Karpas-422 (cell line): ENCODE data around the gene TLK1. TPM values are rescaled to one million over a fixed set of nuclear protein-coding genes. Genes with fewer than 3 reads are reported as not detected.

ENCODE experiments used
- DNase-seq: peaks from one replicate; pipeline ENCODE4 v3.0.0-alpha.2; 2015
- H2AFZ ChIP-seq: fragments of 200-600 bp; sonication (generic); 2 replicates; pipeline ENCODE4 v1.6.1; 2014; ENCODE audit warnings: antibody characterized with exemption, low read length, mixed read lengths
- H3K27ac ChIP-seq: fragments of 200-600 bp; sonication (generic); 2 replicates; pipeline ENCODE4 v1.5.1; 2014; ENCODE audit warnings: mild to moderate bottlenecking, low read length, moderate library complexity
- H3K27me3 ChIP-seq: fragments of 200-600 bp; sonication (generic); 2 replicates; pipeline ENCODE4 v1.6.1; 2014; ENCODE audit warnings: low read length, mixed read lengths
- H3K36me3 ChIP-seq: fragments of 200-600 bp; sonication (generic); 2 replicates; pipeline ENCODE4 v1.6.1; 2014; ENCODE audit warnings: low read length, mixed read lengths; ENCODE audit not compliant: insufficient read depth
- H3K4me1 ChIP-seq: fragments of 200-600 bp; sonication (generic); 2 replicates; pipeline ENCODE4 v1.6.1; 2014; ENCODE audit warnings: mild to moderate bottlenecking, low read length, mixed read lengths
- H3K4me2 ChIP-seq: fragments of 200-600 bp; sonication (generic); 2 replicates; pipeline ENCODE4 v1.6.1; 2014; ENCODE audit warnings: low read length, low read depth, mild to moderate bottlenecking; ENCODE audit not compliant: poor library complexity, severe bottlenecking
- H3K4me3 ChIP-seq: fragments of 200-600 bp; sonication (generic); 2 replicates; pipeline ENCODE4 v1.5.1; 2014; ENCODE audit warnings: mild to moderate bottlenecking, antibody characterized with exemption, low read length, mixed read lengths
- H3K79me2 ChIP-seq: fragments of 200-600 bp; sonication (generic); 2 replicates; pipeline ENCODE4 v1.6.1; 2014; ENCODE audit warnings: mild to moderate bottlenecking, low read length, mixed read lengths
- H3K9ac ChIP-seq: fragments of 200-600 bp; sonication (generic); 2 replicates; pipeline ENCODE4 v1.6.0; 2014; ENCODE audit warnings: low read length
- H3K9me2 ChIP-seq: fragments of 200-600 bp; sonication (generic), shearing (Covaris generic); replicated peaks from 2 replicates; pipeline ENCODE4 v1.6.0; 2014; ENCODE audit warnings: mild to moderate bottlenecking, low read length, moderate library complexity; ENCODE audit not compliant: insufficient read depth
- H3K9me3 ChIP-seq: fragments of 300-700, 200-600 bp; sonication (generic); 2 replicates; pipeline ENCODE4 v1.6.1; 2014; ENCODE audit warnings: low read length, mixed read lengths
- H4K20me1 ChIP-seq: fragments of 200-600 bp; sonication (generic); 2 replicates; pipeline ENCODE4 v1.6.1; 2014; ENCODE audit warnings: mild to moderate bottlenecking, antibody characterized with exemption, low read length, low read depth; ENCODE audit not compliant: insufficient read depth
- total RNA-seq: library from RNA; depleted of rRNA; stranded (reverse); fragments of >200 nt; shearing (Covaris generic); gene quantifications from 2 replicates; pipeline ENCODE4 v1.2.3, GENCODE V29; 2014; ENCODE audit warnings: low replicate concordance

TLK1 gene
- total RNA-seq, 1 experiment from 2014 or later = 22.8 TPM

DNA sequence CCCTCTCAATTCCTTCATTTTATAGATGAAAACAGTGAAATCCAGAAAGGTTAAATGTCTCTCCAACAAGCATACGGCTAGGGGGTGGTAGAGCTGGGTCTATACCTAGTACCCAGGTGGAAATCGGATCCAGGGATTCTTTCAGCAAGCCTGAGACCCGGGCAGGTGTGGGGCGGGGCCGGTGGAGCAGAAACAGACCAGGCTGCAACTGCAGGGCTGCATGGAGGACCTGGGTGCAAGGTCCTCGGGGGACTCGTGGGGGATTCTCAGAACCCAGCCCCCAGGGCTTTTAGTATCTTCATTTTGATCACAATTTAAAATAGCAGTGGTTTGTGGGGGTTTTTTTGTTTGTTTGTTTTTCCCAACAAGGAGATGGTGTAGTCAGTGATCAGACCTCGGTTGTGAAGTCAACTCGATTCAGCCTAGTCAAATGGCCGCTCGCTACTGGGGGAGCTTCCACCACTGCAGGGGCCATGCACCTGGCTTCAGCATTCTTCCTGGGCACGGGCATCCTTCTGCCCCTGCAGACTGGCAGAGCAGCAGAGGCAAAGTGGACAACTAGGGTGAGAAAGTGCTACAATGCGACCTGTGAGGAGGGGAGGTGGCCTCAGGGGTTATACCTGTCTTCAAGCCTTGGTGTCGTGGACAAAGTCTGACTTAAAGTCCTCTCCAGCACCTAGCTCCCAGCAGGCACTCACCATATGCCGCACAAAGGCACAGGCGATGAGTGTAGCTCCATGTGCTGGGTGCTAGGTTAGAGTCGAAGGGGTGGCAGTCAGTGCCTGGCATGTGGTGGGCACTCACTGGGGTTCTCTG is 185.4 kb downstream of the TLK1 start:
- H3K27ac ChIP-seq = no peak overlapping the region
- no peaks in the 10 kb centered on the region for H3K36me3 ChIP-seq
- H4K20me1 ChIP-seq = no peaks in the 10 kb centered on the region
- H3K4me1 ChIP-seq = peaks cover 21% of the 10 kb centered on the region
- H3K4me2 ChIP-seq = no peak overlapping the region
- H3K4me3 ChIP-seq = no peak overlapping the region
- H3K9ac ChIP-seq = no peak overlapping the region
- no peaks in the 10 kb centered on the region for H3K27me3 ChIP-seq
- H3K9me3 ChIP-seq = no peaks in the 10 kb centered on the region
- H3K9me2 ChIP-seq = no peaks in the 10 kb centered on the region
- no peak overlapping the region for H2AFZ ChIP-seq
- no peaks in the 10 kb centered on the region for H3K79me2 ChIP-seq
- no peak for DNase-seq

DNA sequence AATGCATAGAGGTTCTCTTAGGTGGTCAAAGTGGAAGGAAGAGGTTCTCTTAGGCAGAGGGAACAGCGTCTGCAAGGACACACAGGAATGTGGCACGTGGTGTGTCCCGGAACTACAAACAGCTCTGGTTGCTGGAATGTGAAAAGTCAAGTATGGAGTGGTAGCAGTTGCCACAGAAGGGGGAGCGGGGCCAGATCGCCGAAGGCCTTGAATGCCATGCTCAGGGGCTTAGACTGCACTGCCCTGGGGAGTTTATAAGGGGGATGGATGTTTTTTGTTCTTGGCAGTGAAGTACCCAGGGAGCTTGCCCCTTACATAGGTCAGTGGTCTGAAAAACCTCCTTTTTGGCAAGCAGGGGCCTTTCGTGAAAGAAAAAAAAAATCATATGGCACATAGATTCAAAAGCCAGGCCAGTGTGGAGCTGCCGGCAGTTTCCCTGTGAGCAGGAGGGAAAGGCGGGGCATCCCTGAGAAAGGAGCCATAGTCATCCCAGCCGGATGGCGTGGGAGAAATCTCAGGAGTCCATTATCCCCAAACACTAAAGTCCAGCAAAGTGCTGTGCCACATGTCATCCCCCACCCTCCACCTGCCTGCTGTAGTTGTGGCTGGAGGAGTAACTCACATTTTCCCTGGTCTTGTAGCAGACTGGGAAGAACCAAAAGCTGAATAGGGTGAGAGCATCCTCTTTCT is 186.2 kb downstream of the TLK1 start:
- Histone ChIP-seq H3K79me2 (no peaks in the 10 kb centered on the region), H3K4me2 (peak overlapping the region; percentile 73), H3K9me2 (no peaks in the 10 kb centered on the region), H2AFZ (no peak overlapping the region), H3K36me3 (no peaks in the 10 kb centered on the region), H3K9ac (peak overlapping the region; percentile 73; the same call in 1 of the 2 replicates), H3K4me3 (peak overlapping the region; percentile 67; the same call in 1 of the 2 replicates), H3K4me1 (peaks cover 28% of the 10 kb centered on the region), H3K27me3 (no peaks in the 10 kb centered on the region), H4K20me1 (no peaks in the 10 kb centered on the region), H3K9me3 (no peaks in the 10 kb centered on the region), H3K27ac (no peak overlapping the region)
- no peak for DNase-seq

DNA sequence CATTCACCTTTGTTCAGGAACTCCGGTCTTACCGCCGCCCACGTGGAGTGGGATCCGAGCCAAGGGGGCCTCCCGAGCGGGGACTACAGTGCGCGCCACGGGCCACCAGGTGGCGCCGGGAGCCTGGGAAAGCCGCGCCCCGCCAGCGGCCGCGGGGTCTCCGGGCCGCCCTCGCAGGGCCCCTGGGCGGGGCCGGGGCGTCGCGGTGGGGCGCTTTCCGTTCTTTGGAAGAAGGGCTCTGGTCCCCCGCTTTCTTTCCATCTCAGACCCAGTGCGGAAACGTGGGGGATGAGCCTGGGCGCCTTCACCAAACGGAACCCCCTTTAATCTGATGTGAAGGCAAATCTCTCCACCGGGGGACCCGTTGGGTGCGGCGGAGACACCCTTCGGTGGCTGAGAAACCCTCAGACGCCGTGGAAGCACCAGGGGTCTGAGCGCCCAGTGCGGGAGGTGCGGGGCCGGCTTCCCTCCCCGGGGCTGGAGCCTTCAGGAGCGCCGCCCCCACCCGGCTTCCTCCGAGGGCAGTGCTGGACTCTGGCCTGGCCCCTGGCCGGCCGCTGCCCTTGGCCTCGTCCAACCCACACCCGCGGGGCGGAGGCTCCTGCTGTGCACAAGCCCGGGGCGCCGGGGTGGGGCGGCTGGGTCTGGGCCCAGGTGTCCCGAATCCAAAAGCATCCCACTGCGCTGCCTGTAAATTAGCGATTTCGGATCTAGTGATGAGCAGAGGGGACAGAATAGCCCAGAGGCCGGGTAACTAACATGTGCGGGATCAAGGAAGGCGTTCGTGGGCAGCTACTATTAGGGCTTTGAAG is 187.0 kb downstream of the TLK1 start:
- no peaks in the 10 kb centered on the region for H4K20me1 ChIP-seq
- no peaks in the 10 kb centered on the region for H3K36me3 ChIP-seq
- no peaks in the 10 kb centered on the region for H3K79me2 ChIP-seq
- H3K27me3 ChIP-seq = no peaks in the 10 kb centered on the region
- peak overlapping the region; percentile 67 for H3K4me3 ChIP-seq
- no peak overlapping the region for H3K27ac ChIP-seq
- peak overlapping the region; percentile 69 for H2AFZ ChIP-seq
- DNase-seq = peak; percentile 94
- peak overlapping the region; percentile 73 for H3K9ac ChIP-seq
- H3K9me3 ChIP-seq = no peaks in the 10 kb centered on the region
- H3K4me2 ChIP-seq = peak overlapping the region; percentile 73
- H3K9me2 ChIP-seq = no peaks in the 10 kb centered on the region
- peaks cover 35% of the 10 kb centered on the region for H3K4me1 ChIP-seq

DNA sequence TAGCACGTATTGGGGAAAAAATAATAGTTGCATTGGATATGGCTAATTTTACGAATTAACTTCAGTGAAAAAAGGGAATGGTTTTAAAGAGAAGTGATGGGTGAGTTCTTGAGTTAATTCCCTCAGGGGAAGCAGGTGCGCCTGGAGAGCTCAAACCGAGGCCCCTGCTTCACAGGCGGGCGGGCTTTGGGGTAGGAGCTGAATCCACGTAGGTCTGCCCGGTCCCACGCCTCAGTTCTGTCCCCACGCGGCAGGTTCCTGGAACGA is 187.5 kb downstream of the TLK1 start:
- Histone ChIP-seq H2AFZ (peak overlapping the region; percentile 69; the same call in 1 of the 2 replicates), H3K79me2 (no peaks in the 10 kb centered on the region), H3K4me3 (peak overlapping the region; percentile 67; the same call in 1 of the 2 replicates), H3K9me2 (no peaks in the 10 kb centered on the region), H3K4me1 (peaks cover 38% of the 10 kb centered on the region), H3K4me2 (peak overlapping the region; percentile 73), H3K9ac (peak overlapping the region; percentile 55), H3K27ac (no peak overlapping the region), H4K20me1 (no peaks in the 10 kb centered on the region), H3K36me3 (no peaks in the 10 kb centered on the region), H3K9me3 (no peaks in the 10 kb centered on the region), H3K27me3 (no peaks in the 10 kb centered on the region)
- DNase-seq = no peak

DNA sequence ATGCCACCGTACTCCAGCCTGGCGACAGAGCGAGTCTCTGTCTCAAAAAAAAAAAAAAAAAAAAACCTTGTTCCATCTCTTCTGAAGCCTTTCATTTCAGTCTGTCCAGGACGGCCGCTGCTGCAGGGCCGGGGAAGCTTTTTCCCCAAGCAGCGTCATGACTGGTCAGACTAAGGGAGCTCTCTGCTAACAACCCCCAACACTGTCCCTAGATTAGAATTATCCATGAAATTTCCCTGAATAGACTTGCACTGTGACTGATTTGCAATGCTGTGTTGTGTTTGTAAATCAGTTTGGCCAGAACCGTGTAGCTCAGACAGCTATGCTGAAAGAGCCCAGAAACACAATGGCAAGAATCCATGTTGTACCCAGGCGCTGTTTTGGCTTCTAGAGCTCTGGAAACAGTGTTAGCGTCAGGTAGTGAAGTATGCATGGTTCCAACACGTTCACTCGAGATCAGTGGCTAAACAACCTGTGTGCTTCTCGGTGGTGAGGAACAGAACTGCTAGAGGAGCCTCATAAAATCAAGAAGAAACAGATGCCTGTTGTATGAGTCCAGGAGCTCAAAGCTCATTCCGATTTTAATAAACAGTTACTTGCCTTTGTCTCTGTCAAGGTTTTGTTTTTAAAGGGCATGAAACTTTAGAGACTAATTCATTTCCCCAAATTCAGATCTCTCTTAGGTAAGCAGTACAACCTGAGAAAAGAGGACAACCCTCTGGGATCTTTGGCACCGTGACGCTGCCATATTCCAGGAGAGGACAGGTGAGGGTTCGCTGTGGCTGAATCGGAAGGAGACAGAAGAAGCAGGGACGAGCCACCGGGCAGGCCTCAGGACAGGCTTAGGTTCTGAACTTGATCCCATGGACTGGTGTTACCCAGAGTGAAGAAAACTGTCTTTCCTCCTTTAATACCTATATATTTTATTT is 188.1 kb downstream of the TLK1 start:
- H2AFZ ChIP-seq = 0 out of 2 replicates have a peak overlapping the region, but pooled peaks have one; percentile 69
- H3K9ac ChIP-seq = peak overlapping the region; percentile 55
- peak overlapping the region; percentile 73 for H3K4me2 ChIP-seq
- peaks cover 38% of the 10 kb centered on the region for H3K4me1 ChIP-seq
- H3K27me3 ChIP-seq = no peaks in the 10 kb centered on the region
- no peaks in the 10 kb centered on the region for H3K9me3 ChIP-seq
- H3K4me3 ChIP-seq = peak overlapping the region; percentile 67; the same call in 1 of the 2 replicates
- DNase-seq = peak; percentile 45
- no peaks in the 10 kb centered on the region for H4K20me1 ChIP-seq
- no peak overlapping the region for H3K27ac ChIP-seq
- H3K36me3 ChIP-seq = peaks cover 4% of the 10 kb centered on the region; the same call in 1 of the 2 replicates
- H3K79me2 ChIP-seq = no peaks in the 10 kb centered on the region
- no peaks in the 10 kb centered on the region for H3K9me2 ChIP-seq

DNA sequence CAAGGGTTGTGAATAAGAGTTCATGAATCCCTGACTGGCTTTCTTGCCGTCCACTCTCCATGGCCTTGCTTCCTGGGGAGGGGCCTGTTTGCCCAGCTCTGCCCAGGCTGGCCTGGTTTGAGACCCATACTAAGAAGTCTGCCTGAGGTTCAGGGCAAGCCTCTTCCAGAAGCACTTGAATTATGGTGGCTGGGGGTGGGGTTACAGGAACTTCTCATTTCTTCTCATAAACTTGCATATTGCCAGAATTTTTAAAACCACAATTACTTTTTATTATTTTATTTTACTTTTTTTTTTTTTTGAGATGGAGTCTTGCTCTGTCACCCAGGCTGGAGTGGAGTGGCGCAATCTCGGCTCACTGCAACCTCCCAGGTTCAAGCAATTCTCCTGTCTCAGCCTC is 189.6 kb downstream of the TLK1 start:
- no peaks in the 10 kb centered on the region for H3K27me3 ChIP-seq
- no peak overlapping the region for H3K4me2 ChIP-seq
- H3K9me3 ChIP-seq = no peaks in the 10 kb centered on the region
- no peak for DNase-seq
- H3K36me3 ChIP-seq = peaks cover 16% of the 10 kb centered on the region; the same call in 1 of the 2 replicates
- no peak overlapping the region for H3K9ac ChIP-seq
- H3K4me3 ChIP-seq = no peak overlapping the region
- no peaks in the 10 kb centered on the region for H3K79me2 ChIP-seq
- H2AFZ ChIP-seq = no peak overlapping the region
- H4K20me1 ChIP-seq = no peaks in the 10 kb centered on the region
- H3K27ac ChIP-seq = no peak overlapping the region
- H3K4me1 ChIP-seq = peaks cover 38% of the 10 kb centered on the region
- H3K9me2 ChIP-seq = no peaks in the 10 kb centered on the region

DNA sequence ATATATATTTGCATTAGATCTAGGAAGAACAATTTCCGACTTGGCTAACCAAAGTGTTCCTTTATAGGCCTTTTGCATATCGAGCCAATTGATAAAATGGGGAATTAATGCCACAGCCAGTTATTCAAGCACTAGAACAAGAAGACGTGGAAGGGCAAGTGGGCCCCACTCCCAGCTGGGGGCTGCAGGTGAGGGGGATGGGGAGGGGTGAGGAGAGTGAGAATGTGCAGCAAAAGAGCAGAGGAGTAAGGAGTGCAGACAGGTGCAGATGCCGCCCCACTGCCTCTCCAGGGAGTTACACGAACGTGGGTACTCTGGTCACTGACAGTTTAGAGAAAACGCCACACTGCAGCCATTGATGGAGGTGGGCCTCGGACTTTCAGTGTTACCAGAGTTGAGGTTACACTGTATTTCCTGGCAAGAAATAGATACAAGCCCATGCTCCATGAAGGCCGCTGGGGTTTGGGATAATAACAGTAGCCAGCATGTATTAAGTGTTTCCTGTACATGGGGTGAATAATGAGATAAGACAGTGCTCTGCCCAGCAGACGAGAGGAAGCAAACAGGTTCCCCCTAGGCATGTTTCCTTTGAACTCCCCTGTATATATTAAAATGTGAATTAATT is 190.7 kb downstream of the TLK1 start:
- DNase-seq = no peak
- H3K9me2 ChIP-seq = no peaks in the 10 kb centered on the region
- no peak overlapping the region for H2AFZ ChIP-seq
- no peak overlapping the region for H3K9ac ChIP-seq
- H3K4me1 ChIP-seq = peaks cover 36% of the 10 kb centered on the region
- H3K36me3 ChIP-seq = peaks cover 22% of the 10 kb centered on the region; the same call in 1 of the 2 replicates
- H3K4me2 ChIP-seq = no peak overlapping the region
- no peaks in the 10 kb centered on the region for H3K79me2 ChIP-seq
- H3K9me3 ChIP-seq = no peaks in the 10 kb centered on the region
- no peak overlapping the region for H3K27ac ChIP-seq
- H3K27me3 ChIP-seq = no peaks in the 10 kb centered on the region
- H3K4me3 ChIP-seq = no peak overlapping the region
- H4K20me1 ChIP-seq = no peaks in the 10 kb centered on the region
